PC-3 (cell line): ENCODE results near the gene KCNT1. TPM values are rescaled to one million over a fixed set of nuclear protein-coding genes. Genes with fewer than 3 reads are reported as not detected.

Experiments used
- ATAC-seq: fragments of 200-7000 bp; cut with Tn5 transposase; 2 replicates; pipeline ENCODE4 v1.9.1; 2020; ENCODE audit warnings: mild to moderate bottlenecking, moderate library complexity
- BruUV-seq: library from RNA; stranded (reverse); fragments of 400-500 nt; replicated peaks from 2 replicates; lab custom pipeline; 2021; lab: Mats Ljungman, UMichigan
- CTCF ChIA-PET: fragments of 300-600 bp; sonication (Branson Sonifier 250); formaldehyde crosslinking; loops from one replicate; lab custom pipeline; 2022; ENCODE audit warnings: antibody characterized with exemption; lab: Charles Lee
- POLR2A ChIA-PET: fragments of 300-600 bp; sonication (Branson Sonifier 250); formaldehyde crosslinking; loops from one replicate; lab custom pipeline; 2022; ENCODE audit warnings: antibody characterized with exemption; ENCODE audit not compliant: unreplicated experiment; lab: Charles Lee
- DNase-seq: peaks from one replicate; pipeline ENCODE4 v3.0.0-alpha.2; 2015
- H2AFZ ChIP-seq: fragments of 300-600 bp; sonication (generic); 2 replicates; pipeline ENCODE4 v1.6.0; 2016; ENCODE audit warnings: antibody characterized with exemption, low read length
- H3F3A ChIP-seq: fragments of 300-600 bp; sonication (generic); one replicate; pipeline ENCODE4 v1.6.0; 2017; ENCODE audit warnings: antibody characterized with exemption, low read length, control low read depth, mild to moderate bottlenecking; ENCODE audit not compliant: unreplicated experiment
- H3K27ac ChIP-seq: fragments of 300-600 bp; sonication (generic); 2 replicates; pipeline ENCODE4 v1.5.1; 2016; ENCODE audit warnings: mild to moderate bottlenecking, low read length
- H3K27me3 ChIP-seq: fragments of 300-600 bp; sonication (generic); 2 replicates; pipeline ENCODE4 v1.6.1; 2016; ENCODE audit warnings: low read length, mixed read lengths
- H3K36me3 ChIP-seq: fragments of 300-600 bp; sonication (generic); 2 replicates; pipeline ENCODE4 v1.6.1; 2016; ENCODE audit warnings: low read depth, mixed run types, low read length, mixed read lengths
- H3K4me1 ChIP-seq: fragments of 300-600 bp; sonication (generic); 2 replicates; pipeline ENCODE4 v1.5.1; 2016; ENCODE audit warnings: low read length; ENCODE audit not compliant: insufficient read depth
- H3K4me2 ChIP-seq: fragments of 300-600 bp; sonication (generic); 2 replicates; pipeline ENCODE4 v1.6.0; 2016; ENCODE audit warnings: low read length
- H3K4me3 ChIP-seq: fragments of 300-600 bp; sonication (generic); 2 replicates; pipeline ENCODE4 v1.5.1; 2016; ENCODE audit warnings: mild to moderate bottlenecking, low read length, mixed read lengths
- H3K79me2 ChIP-seq: fragments of 300-600 bp; sonication (generic); 2 replicates; pipeline ENCODE4 v1.6.1; 2017; ENCODE audit warnings: low read length, mixed read lengths
- H3K9ac ChIP-seq: fragments of 300-600 bp; sonication (generic); 2 replicates; pipeline ENCODE4 v1.6.0; 2016; ENCODE audit warnings: mild to moderate bottlenecking, low read length
- H3K9me2 ChIP-seq: fragments of 300-600 bp; sonication (generic); replicated peaks from 2 replicates; pipeline ENCODE4 v1.6.1; 2016; ENCODE audit warnings: mixed run types, low read length, mixed read lengths
- H3K9me3 ChIP-seq: fragments of 300-600 bp; sonication (generic); 2 replicates; pipeline ENCODE4 v1.6.1; 2016; ENCODE audit warnings: low read length, mixed read lengths
- H4K20me1 ChIP-seq: fragments of 300-600 bp; sonication (generic); 2 replicates; pipeline ENCODE4 v1.6.1; 2016; ENCODE audit warnings: low read length, mixed read lengths
- CTCF ChIP-seq: fragments of 300-600 bp; sonication (generic); conservative IDR thresholded peaks from 2 replicates; pipeline ENCODE4 v1.5.1; 2017; ENCODE audit warnings: antibody characterized with exemption, low read depth, mild to moderate bottlenecking, low read length
- EZH2 ChIP-seq: fragments of 300-600 bp; sonication (generic); IDR thresholded peaks from one replicate; pipeline ENCODE4 v1.6.1; 2017; ENCODE audit warnings: antibody characterized with exemption, mild to moderate bottlenecking, low read length; ENCODE audit not compliant: unreplicated experiment
- EZH2phosphoT487 ChIP-seq: fragments of 300-600 bp; sonication (generic); IDR thresholded peaks from 2 replicates; pipeline ENCODE4 v1.6.1; 2018; ENCODE audit warnings: mild to moderate bottlenecking, antibody characterized with exemption, low read length, borderline replicate concordance
- intact Hi-C: fragments of 100-400 bp; cut with micrococcal nuclease; formaldehyde crosslinking; loops from 2 replicates; pipeline ENCODE4 v1.9.0; 2023
- total RNA-seq: library from RNA; depleted of rRNA; stranded (reverse); fragments of >200 nt; gene quantifications from 2 replicates; pipeline ENCODE4 v1.2.3, GENCODE V29; 2014

The KCNT1 gene
- total RNA-seq, 1 experiment from 2014 or later, result not detected

DNA sequence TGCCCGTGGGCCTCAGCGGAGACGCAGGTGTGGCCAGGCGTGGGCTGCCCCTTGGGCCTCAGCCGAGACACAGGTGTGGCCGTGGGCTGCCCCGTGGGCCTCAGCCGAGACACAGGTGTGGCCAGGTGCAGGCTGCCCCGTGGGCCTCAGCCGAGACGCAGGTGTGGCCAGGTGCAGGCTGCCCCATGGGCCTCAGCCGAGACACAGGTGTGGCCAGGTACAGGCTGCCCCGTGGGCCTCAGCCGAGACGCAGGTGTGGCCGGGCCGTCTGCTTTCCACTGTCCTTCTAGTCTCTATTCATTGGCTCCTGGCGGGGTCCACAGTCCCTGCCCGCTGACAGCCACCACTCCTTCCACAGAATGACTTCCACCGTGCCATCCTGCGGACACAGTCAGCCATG lies 56.1 kb downstream of the KCNT1 start:
- Histone ChIP-seq H3K27ac (no peak overlapping the region), H3K9ac (no peak overlapping the region), H3F3A (no peaks in the 10 kb centered on the region), H3K27me3 (no peaks in the 10 kb centered on the region), H3K36me3 (no peaks in the 10 kb centered on the region), H3K9me2 (no peaks in the 10 kb centered on the region), H2AFZ (no peak overlapping the region), H3K4me2 (no peak overlapping the region), H3K9me3 (no peaks in the 10 kb centered on the region), H3K79me2 (no peaks in the 10 kb centered on the region), H3K4me3 (no peak overlapping the region), H4K20me1 (no peaks in the 10 kb centered on the region), H3K4me1 (no peaks in the 10 kb centered on the region)
- TF ChIP-seq EZH2phosphoT487 (no peak), CTCF (no peak), EZH2 (no peak)
- DNase-seq (no peak), ATAC-seq (no peak)
- POLR2A ChIA-PET, result no interaction called here
- CTCF ChIA-PET, result no interaction called here
- BruUV-seq, result no TSS peak
- intact Hi-C loops, result no loop called here

GRCh38 chr9:135758870-135759269 lies 56.9 kb downstream of the KCNT1 start:
- H3K9me3 ChIP-seq, result no peaks in the 10 kb centered on the region
- no peak overlapping the region for H3K4me3 ChIP-seq
- H3K27ac ChIP-seq, result no peak overlapping the region
- DNase-seq (no peak), ATAC-seq (no peak)
- CTCF ChIA-PET, result no interaction called here
- H3K27me3 ChIP-seq, result no peaks in the 10 kb centered on the region
- no peak overlapping the region for H3K9ac ChIP-seq
- H3K4me2 ChIP-seq, result no peak overlapping the region
- H3K4me1 ChIP-seq, result no peaks in the 10 kb centered on the region
- no peaks in the 10 kb centered on the region for H3K9me2 ChIP-seq
- H4K20me1 ChIP-seq, result no peaks in the 10 kb centered on the region
- POLR2A ChIA-PET, result no interaction called here
- H3K36me3 ChIP-seq, result no peaks in the 10 kb centered on the region
- H2AFZ ChIP-seq, result no peak overlapping the region
- no peak for TF ChIP-seq EZH2
- no peak for TF ChIP-seq EZH2phosphoT487
- no peak for TF ChIP-seq CTCF
- H3F3A ChIP-seq, result no peaks in the 10 kb centered on the region
- BruUV-seq, result no TSS peak
- no peaks in the 10 kb centered on the region for H3K79me2 ChIP-seq
- intact Hi-C loops, result no loop called here

- Histone ChIP-seq H2AFZ (no peak overlapping the region), H3K4me3 (no peak overlapping the region), H3K4me1 (no peaks in the 10 kb centered on the region), H3F3A (no peaks in the 10 kb centered on the region), H3K9me3 (no peaks in the 10 kb centered on the region), H3K27ac (no peak overlapping the region), H4K20me1 (no peaks in the 10 kb centered on the region), H3K9ac (no peak overlapping the region), H3K4me2 (no peak overlapping the region), H3K9me2 (no peaks in the 10 kb centered on the region), H3K36me3 (no peaks in the 10 kb centered on the region), H3K27me3 (no peaks in the 10 kb centered on the region), H3K79me2 (no peaks in the 10 kb centered on the region)
- ChIA-PET POLR2A (no interaction called here), CTCF (no interaction called here)
- TF ChIP-seq EZH2phosphoT487 (no peak), CTCF (no peak), EZH2 (no peak)
- intact Hi-C loops, result no loop called here
- no peak for DNase-seq
- ATAC-seq, result no peak
- no TSS peak for BruUV-seq
Measured at GRCh38 chr9:135759676-135760300, 57.8 kb downstream of the KCNT1 start.
